Activated T-cell treated with anti-CD3 and anti-CD28 coated beads, Interleukin-2, amount 50 U/mL, for 24 hours (primary cell): ENCODE data around the gene RASGRP2.

ENCODE experiments used
- DNase-seq: peaks from one replicate; pipeline ENCODE4 v3.0.0-alpha.2; 2020
- H3K27ac Mint-ChIP-seq: 2 replicates; pipeline ENCODE4 v1.8.0; 2020; ENCODE audit warnings: mild to moderate bottlenecking, mixed read lengths
- H3K27me3 Mint-ChIP-seq: 2 replicates; pipeline ENCODE4 v1.8.0; 2020; ENCODE audit warnings: mixed read lengths
- H3K36me3 Mint-ChIP-seq: 2 replicates; pipeline ENCODE4 v1.8.0; 2020; ENCODE audit warnings: low read depth, mixed read lengths
- H3K4me1 Mint-ChIP-seq: 2 replicates; pipeline ENCODE4 v1.8.0; 2020; ENCODE audit warnings: low read depth, mixed read lengths
- H3K4me3 Mint-ChIP-seq: 2 replicates; pipeline ENCODE4 v1.8.0; 2020; ENCODE audit warnings: mild to moderate bottlenecking, moderate library complexity, mixed read lengths
- H3K9me3 Mint-ChIP-seq: 2 replicates; pipeline ENCODE4 v1.8.0; 2020; ENCODE audit warnings: mixed read lengths

The RASGRP2 gene

DNA sequence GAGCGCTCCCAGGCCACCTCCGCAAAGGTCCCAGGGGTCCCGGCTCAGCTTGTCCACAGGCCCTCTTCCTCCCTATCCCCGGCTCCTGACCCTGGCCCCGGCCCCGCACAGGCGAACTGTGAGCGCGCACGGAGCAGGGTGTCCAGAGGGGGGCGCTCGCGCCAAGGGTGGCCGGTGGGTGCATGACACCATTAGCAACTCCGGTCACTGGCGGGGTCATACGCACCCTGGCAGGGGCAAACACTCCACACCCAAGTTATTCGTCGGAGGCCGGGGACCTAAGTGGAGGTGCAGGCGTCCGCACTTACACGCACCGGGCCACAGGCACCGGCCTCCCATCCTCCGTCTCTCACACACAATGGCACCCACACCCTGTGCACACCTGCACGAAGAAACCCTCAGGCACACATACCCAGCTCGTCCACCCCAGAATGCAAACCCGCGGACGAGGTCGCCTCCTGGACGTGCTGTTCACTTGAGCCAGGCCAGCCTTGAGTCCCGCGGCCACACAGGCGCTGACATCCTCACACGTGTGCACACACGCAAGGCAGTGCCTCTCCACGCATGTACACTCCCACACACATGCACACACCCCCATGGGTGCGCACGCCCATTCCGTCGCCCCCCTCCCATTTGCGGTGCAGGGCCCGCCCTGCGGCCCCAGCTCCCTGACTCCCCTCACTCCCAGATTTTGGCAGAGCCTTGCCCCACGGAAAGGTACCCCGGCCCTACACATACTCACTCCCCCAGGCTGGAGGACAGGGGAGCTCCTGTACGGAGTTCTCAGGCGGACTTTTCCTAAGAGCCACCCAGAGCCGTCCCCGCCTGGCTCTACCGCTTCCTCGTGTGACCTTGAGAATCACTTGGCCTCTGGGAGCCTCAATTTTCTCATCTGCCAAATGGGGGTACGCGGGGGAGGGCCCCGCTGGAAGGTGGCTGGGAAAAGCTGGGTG is at the start of gene RASGRP2:
Gene RASGRP2 (minus strand): TSS at position 552 of the 953 bp plus-strand sequence. CDS start 1,276 bp downstream, outside the sequence.
- Mint-ChIP-seq H3K4me1 (peaks cover 33% of the 10 kb centered on the region), H3K36me3 (peaks cover 8% of the 10 kb centered on the region), H3K27ac (peak within 1 kb of the TSS; percentile 89), H3K27me3 (peaks cover 7% of the 10 kb centered on the region), H3K9me3 (no peaks in the 10 kb centered on the region), H3K4me3 (peak within 1 kb of the TSS; percentile 72)
- DNase-seq: peak; percentile 84

DNA sequence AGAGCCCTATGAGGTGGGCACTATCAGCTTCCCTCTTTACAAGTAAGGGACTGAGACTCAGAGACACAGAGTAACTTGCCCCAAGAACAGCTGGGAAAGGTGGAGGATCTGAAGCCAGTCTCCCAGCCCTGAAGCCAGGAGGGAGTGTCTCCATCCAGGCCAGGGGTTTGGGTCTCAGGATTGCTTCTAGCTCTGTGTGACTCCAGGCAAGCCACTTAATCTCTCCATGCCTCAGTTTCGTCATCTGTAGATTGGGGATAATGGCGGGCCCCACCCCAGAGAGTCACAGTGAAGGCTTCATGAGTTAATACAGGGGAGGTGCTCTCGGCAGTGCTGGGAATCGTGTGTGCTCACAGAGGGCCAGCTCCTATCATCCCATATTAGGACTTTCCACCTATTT is 48.5 kb upstream of the RASGRP2 start:
- Mint-ChIP-seq H3K4me1 (peaks cover 23% of the 10 kb centered on the region), H3K27me3 (no peaks in the 10 kb centered on the region), H3K9me3 (no peaks in the 10 kb centered on the region), H3K4me3 (no peak overlapping the region), H3K36me3 (peaks cover 75% of the 10 kb centered on the region), H3K27ac (no peak overlapping the region)
- no peak for DNase-seq

DNA sequence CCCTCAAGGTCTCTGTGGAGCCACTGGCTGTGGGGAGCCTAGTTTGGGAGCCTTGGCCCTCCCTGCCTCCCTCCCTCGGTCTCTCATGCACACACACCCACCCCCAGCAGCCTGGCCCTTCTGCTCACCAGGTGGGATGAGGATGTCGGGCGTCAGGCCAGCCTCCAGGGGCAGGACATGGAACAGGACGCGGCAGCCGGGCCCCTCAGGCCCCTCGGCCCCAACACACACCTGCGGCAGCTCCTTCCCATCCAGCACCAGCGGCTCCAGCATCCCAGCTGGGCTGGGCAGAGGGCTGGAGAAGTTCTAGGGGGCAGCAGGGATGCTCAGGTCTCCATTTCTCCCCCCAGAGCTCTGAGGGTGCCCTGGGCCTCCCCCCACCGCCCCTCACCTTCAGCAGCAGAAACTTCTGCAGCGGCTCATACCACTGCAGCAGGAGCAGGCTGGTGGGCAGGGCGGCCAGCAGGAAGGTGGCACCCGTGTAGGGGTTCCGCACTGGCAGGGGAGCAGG is 47.9 kb upstream of the RASGRP2 start:
- H3K4me3 Mint-ChIP-seq: no peak overlapping the region
- H3K9me3 Mint-ChIP-seq: no peaks in the 10 kb centered on the region
- no peak overlapping the region for H3K27ac Mint-ChIP-seq
- H3K27me3 Mint-ChIP-seq: no peaks in the 10 kb centered on the region
- no peak for DNase-seq
- H3K36me3 Mint-ChIP-seq: peaks cover 71% of the 10 kb centered on the region
- H3K4me1 Mint-ChIP-seq: peaks cover 24% of the 10 kb centered on the region

DNA sequence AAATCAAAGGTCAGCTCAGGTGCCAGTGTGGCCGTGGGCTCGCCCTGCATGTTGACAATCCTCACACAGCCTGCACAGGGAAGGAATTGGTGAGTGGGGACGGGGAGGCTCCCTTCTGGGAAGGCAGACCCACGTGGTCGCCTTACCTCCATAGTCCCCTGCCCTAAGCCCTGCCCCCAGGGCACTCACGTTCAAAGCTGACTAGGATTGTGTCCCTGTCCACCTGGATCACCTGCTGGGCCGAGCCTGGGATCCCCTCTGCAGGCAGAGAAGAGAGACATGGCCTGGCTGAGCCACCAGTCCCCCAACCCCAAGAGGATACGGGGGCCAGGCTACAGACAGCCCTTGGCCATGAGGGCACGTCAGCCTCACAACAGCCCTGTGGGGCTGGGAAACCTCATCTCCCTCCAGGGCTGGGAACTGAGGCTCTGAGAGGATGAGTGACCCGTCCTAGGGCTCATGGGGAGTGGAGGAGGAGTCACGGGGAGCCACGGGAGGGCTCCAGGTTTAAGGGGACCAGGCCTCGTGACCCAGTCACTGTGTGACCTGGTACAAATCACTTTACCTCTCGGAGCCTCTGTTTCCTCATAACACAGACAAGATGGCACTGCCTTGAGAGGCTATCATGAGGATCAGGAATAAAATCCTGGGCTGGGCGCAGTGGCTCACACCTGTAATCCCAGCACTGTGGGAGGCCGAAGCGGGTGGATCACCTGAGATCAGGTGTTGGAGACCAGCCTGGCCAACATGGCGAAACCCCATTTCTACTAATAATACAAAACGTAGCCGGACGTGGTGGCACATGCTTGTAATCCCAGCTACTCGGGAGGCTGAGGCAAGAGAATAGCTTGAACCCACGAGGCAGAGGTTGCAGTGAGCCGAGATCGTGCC is 46.5 kb upstream of the RASGRP2 start:
- Mint-ChIP-seq H3K4me3 (no peak overlapping the region), H3K27me3 (no peaks in the 10 kb centered on the region), H3K27ac (no peak overlapping the region), H3K4me1 (peaks cover 20% of the 10 kb centered on the region), H3K9me3 (no peaks in the 10 kb centered on the region), H3K36me3 (peaks cover 59% of the 10 kb centered on the region)
- DNase-seq: no peak

DNA sequence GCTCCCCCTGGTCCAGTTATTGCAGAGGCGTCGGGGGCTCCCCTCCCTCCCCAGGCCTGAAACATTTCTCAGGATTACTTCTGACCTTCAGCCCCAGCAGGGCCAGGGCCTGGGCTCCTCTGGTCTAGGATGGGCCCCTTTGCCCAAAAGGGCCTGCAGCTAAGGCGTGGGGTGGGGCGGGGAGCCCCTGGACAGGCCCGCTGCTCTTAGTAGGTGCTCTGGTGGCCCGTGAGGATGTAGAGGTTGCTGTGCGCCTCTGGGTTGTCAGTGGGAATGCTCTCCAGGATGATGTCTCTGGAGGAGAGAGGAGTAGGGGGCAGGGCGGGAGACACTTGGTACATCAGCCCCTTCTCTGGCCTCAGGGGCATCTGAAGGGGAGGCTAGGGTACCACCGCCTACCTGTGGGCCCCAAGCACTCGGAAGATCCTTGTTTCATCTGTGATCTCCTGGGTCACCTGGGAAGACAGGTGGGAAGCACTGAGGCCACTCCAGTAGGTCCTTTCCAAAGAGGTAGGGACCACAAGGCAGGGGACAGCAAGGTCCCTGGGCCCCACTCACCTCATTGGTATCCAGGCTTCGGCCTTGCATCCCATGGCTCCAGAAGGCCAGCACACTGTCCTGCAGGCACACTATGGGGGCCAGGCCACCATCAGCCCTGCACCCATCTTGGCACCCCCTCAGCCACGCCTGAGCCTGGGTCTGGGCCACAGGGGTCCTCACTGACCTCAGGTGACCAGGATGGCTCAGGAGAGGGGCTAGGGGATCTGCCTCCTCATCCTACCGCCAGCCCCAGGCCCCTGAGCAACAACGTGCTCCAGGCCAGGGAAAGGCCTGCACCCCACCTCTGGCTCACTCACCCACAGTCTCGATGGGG is 45.6 kb upstream of the RASGRP2 start:
- Mint-ChIP-seq H3K4me3 (no peak overlapping the region), H3K36me3 (peaks cover 56% of the 10 kb centered on the region), H3K27ac (no peak overlapping the region), H3K27me3 (no peaks in the 10 kb centered on the region), H3K9me3 (no peaks in the 10 kb centered on the region), H3K4me1 (peaks cover 19% of the 10 kb centered on the region)
- no peak for DNase-seq

DNA sequence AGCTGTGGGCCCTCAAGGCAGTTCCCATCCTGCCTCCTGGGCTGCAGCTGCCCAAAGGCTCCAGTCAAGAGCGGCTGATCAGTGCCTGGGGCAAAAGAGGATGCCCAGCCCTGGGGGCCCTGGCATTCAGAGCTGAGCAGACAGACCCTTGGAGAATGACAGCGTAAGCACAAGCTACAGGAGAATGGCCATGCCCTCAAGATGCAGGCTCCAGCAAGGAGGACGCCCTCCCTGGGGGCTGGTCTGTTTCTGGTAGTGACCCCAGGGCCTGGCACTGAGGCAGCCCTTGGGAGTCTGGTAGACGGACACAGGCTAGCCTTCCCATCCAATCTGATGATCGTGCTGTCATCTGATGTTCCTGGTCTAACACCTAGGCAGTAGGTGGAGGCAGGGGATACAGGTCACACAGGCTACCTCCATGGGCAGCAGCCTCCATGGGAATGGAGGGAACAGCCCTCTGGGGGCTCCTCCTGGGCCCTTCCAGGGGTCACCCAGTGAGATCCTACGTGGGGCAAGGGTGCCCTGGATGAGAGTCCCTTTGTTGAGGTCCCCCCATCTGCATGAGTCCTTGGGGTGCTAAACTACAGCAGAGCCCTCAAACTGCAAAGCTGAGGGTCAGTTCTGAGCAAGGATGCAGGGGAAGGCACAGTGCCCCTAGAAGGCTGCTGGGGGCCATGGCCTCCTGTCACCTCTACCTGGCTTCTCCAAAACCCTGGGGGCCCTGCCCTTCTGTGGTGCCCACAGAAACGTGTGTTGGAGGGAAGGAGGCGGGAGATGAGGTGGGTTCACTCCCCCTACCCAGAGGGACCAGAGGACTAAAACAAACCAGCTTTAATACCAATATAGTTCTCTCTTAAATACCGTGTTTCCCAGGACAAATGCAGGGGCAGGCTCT is 44.6 kb upstream of the RASGRP2 start:
- H3K36me3 Mint-ChIP-seq: peaks cover 48% of the 10 kb centered on the region
- peaks cover 10% of the 10 kb centered on the region for H3K4me1 Mint-ChIP-seq
- DNase-seq: no peak
- no peaks in the 10 kb centered on the region for H3K9me3 Mint-ChIP-seq
- no peak overlapping the region for H3K4me3 Mint-ChIP-seq
- no peaks in the 10 kb centered on the region for H3K27me3 Mint-ChIP-seq
- no peak overlapping the region for H3K27ac Mint-ChIP-seq

DNA sequence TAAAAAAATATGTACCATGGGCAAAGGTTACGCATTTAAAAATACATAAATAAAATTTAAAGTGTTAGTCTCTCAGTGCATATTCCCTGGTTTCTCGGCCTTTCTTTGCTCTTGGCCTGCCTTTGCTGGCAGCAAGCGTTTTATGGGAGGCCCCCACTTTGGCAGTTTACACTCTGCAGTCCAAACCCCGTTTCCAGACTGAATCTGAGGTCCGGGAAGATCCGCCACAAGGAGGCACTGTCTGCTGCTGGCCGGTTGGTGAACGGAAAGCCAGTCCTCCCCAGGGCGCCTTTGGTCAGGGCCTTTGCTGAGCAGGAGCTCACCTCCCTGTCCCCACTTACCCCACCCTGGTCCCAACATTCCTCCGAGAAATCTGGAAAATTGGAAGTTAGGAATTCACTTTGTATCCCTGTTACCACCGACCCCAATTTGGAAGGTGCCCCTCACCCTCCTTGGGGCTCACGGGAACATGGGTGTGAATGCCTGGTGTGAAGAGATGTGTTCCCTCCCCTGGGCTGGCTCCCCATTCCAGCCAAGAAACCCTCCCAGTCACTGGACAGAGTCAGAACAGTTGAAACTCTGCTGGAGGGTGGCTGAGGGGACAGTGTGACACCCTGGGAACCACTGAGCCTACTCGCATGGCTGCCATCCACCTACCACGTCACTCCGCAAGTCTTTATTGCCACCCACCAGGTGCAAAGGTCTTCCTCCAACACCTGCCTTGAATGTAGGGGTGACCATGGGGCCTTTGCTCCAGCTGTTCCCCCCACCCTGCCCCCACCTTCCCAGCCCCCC is 43.8 kb upstream of the RASGRP2 start:
- H3K27ac Mint-ChIP-seq: peak overlapping the region; percentile 47
- no peaks in the 10 kb centered on the region for H3K9me3 Mint-ChIP-seq
- H3K27me3 Mint-ChIP-seq: no peaks in the 10 kb centered on the region
- H3K4me3 Mint-ChIP-seq: no peak overlapping the region
- H3K36me3 Mint-ChIP-seq: peaks cover 45% of the 10 kb centered on the region
- peaks cover 8% of the 10 kb centered on the region for H3K4me1 Mint-ChIP-seq
- DNase-seq: peak; percentile 73

DNA sequence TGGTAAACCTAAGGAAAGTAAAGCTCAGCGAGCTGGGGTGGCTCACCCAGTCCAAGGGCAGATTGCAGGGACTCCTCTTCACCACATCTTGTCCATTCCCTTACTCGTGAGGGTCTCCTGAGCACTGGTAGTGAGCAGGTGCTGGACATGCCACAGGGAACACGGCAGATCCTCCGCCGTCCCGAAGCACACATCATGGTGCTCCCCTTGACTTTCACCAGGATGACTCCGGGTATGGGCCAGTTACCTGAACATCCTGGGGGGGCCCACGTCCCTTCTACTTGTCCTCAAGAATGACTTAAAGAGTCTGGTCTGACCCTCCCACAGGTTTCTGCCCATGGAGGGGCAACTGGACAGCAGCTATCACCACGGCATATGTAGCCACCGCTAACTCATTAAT is 42.4 kb upstream of the RASGRP2 start:
- Mint-ChIP-seq H3K36me3 (peaks cover 42% of the 10 kb centered on the region), H3K9me3 (no peaks in the 10 kb centered on the region), H3K4me3 (no peak overlapping the region), H3K4me1 (peaks cover 9% of the 10 kb centered on the region), H3K27ac (no peak overlapping the region), H3K27me3 (no peaks in the 10 kb centered on the region)
- DNase-seq: no peak

DNA sequence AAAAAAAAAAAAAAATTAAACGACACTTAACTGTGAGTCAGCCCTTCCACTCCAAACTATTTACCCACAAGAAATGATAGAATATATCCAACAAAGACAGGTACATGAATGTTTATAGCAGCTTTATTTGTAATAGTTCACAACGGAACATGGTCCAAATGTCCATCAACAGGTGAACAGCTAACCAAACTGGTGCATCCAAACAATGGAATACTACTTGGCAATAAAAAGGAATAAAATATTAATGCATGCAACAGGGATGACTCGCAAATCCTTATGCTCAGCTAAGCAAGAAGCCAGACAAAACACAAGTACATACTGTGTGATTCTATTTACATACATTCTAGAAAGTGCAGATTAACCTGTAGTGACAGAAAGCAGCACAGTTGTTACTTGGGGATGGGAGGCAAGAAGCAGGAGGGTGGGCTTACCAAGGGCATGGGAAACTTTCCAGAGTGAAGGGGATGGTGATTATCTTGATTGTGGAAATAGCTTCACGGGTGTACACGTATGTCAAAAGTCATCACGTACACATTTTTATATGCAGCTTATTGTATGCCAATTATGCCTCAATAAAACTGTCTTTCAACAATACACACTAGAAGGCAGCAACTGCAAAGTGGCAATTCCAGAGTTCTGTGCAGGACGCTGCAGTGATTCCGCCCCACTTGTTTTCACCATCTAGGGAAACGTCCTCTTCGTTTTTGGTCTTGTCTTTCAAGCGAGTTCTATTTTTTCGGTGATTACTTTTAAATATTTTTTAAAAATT is 41.1 kb upstream of the RASGRP2 start:
- no peaks in the 10 kb centered on the region for H3K9me3 Mint-ChIP-seq
- H3K27me3 Mint-ChIP-seq: no peaks in the 10 kb centered on the region
- no peak for DNase-seq
- H3K4me1 Mint-ChIP-seq: peaks cover 19% of the 10 kb centered on the region
- peaks cover 45% of the 10 kb centered on the region for H3K36me3 Mint-ChIP-seq
- H3K27ac Mint-ChIP-seq: peak overlapping the region; percentile 11
- H3K4me3 Mint-ChIP-seq: no peak overlapping the region

DNA sequence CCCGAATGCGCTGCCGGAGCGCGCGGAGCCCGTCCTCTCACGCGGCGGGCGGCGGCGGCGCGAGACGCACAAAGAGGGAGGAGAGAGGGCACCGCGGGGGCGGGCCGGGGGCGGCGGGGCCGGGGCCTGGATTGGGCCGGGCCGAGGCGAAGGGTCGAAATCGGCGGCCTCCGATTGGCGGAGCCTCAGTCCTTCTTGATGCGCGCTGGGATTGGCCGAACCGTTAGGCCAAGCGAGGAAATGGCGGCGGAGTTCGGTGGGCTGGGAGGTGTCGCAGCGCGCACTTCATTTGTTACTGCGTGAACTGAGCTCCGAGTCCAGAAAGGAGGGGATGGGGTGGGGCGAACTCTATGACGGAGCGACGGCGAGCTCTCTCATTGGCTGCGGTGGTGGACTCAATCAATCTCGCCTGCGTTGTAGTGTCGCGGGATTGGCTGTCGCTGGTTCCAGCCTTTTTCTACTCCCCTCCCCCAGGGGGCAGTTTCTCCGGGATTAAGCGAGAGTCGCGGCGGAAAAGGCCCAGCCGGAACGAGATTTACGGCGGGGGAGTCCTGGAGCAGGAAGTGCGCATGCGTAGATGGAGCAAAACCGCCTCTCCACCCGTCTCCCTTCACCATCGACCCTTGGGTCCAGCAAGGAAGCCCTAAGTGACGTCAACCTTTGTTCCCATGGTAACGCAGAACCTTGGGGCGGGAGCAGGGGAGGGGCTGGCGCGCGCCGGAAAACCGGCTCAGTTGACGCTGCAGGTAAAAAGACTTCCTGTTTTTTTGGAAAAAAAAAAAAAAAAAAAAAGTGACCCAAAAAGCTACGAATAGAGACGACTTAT is 34.7 kb upstream of the RASGRP2 start, which contains the start of gene SF1:
Gene SF1 (minus strand): TSS at position 70 of the 826 bp plus-strand sequence. CDS start 150 bp downstream, outside the sequence.
- Mint-ChIP-seq H3K4me1 (peaks cover 54% of the 10 kb centered on the region), H3K9me3 (no peaks in the 10 kb centered on the region), H3K4me3 (peak within 1 kb of the TSS; percentile 88), H3K36me3 (peaks cover 68% of the 10 kb centered on the region), H3K27me3 (no peaks in the 10 kb centered on the region), H3K27ac (peak within 1 kb of the TSS; percentile 98)
- peak; percentile 97 for DNase-seq

DNA sequence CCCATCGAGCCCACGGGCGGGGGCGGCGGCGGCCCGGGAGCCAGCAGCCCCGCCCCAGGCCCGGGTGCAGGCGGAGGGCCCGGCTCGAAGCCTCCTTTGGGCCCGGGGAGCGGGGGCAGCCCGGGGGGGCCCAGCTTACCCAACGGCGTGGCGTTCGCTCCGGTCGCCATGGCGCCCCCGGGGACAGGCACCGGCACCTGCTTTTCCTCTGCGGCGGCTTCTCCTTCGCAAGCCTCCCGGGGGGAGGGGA is 34.2 kb upstream of the RASGRP2 start:
- peak overlapping the region; percentile 98 for H3K27ac Mint-ChIP-seq
- peaks cover 59% of the 10 kb centered on the region for H3K4me1 Mint-ChIP-seq
- no peaks in the 10 kb centered on the region for H3K9me3 Mint-ChIP-seq
- peaks cover 73% of the 10 kb centered on the region for H3K36me3 Mint-ChIP-seq
- H3K27me3 Mint-ChIP-seq: no peaks in the 10 kb centered on the region
- H3K4me3 Mint-ChIP-seq: peak overlapping the region; percentile 88
- DNase-seq: no peak
